Measurements from ENCODE around the gene PRKD2. TPM values are rescaled to one million over a fixed set of nuclear protein-coding genes. Genes with fewer than 3 reads are reported as not detected.

Gene PRKD2
- total and polyA plus RNA-seq, 10 of the 15 experiments (the other 5 are each of a cell fraction or from before 2014, with no cell fraction given): 2.3 to 98.8 (median 32.9) TPM

DNA sequence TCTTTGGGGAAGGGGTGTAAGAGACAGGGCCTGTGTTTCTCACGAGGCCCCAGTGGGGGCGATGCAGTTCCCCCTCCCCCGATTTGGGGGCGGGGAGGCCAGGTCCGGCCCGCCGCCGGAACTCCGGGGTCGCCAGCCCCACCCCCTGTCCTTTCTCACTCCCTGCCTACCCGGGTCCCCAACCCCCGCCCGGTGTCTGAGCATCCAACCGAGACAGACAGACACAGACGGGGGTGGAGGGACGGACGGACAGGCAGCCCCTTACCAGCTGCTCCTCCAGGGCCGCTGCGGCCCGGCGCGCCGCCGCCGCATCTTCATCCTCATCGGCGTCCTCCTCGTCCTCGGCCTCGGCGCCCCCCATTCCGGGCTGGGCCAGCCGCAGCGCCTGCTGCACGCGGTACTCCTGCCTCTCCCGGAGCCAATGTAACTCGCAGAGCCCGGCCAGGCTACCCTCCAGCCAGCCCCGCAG is 56.3 kb downstream of the PRKD2 start:
- peaks cover 3% of the 10 kb centered on the region in 2 experiments; a peak in 3 of 4 replicates for H3K27me3 ChIP-seq (replicated peaks in 1 of 2; ENCODE audit: control insufficient read depth in 2 of 2, insufficient read depth in 2 of 2, low read length in 1 of 2)
- H3K79me2 ChIP-seq (ENCODE audit: control insufficient read depth, insufficient read depth, low read length): no peaks in the 10 kb centered on the region
- DNase-seq (ENCODE audit: low read depth, low spot score) (no peak), FAIRE-seq (no peak), ATAC-seq (peak; percentile 29)
- SMC1A ChIA-PET (ENCODE audit: uncharacterized antibody, unreplicated experiment): interaction anchor here (0.9 to 7.7 kb wide), 10 partner anchors 8 to 313 kb away, joined by 3 to 286 read pairs (median 9); partner anchors contain the start of genes CALM3 and PTGIR
- H3K9ac ChIP-seq (ENCODE audit: control insufficient read depth, insufficient read depth, low read length): 0 out of 2 replicates have a peak overlapping the region, but pooled peaks have one; percentile 29
- CTCF ChIA-PET: interaction anchor here (0.6 to 11.5 kb wide), 20 partner anchors 8 to 314 kb away, joined by 3 to 434 read pairs (median 12); partner anchors contain the start of genes CALM3 and PPP5C
- POLR2A ChIA-PET: interaction anchor here (0.5 to 2.1 kb wide), 6 partner anchors 8 to 198 kb away, joined by 3 to 30 read pairs (median 8); partner anchors contain the start of gene PTGIR
- intact Hi-C loops (cut with micrococcal nuclease; ENCODE audit: unreplicated experiment) (no loop called here), in situ Hi-C loops (cut with MboI) (loop anchor here (5.0 kb wide), 1 partner anchor 48 kb away; no protein-coding TSS in a partner anchor)
- no peaks in the 10 kb centered on the region for H3K36me3 ChIP-seq (ENCODE audit: control insufficient read depth in 2 of 2, insufficient read depth in 2 of 2, low read length in 1 of 2)
- peak overlapping the region; percentile 22; the same call in 1 of the 2 replicates for H2AFZ ChIP-seq (ENCODE audit: control insufficient read depth, low read depth, low read length)
- H3K27ac ChIP-seq (ENCODE audit: control insufficient read depth, insufficient read depth): no peak overlapping the region
- no peaks in the 10 kb centered on the region for H4K20me1 ChIP-seq (ENCODE audit: control insufficient read depth, insufficient read depth)
- RAD21 ChIA-PET (ENCODE audit: unreplicated experiment): interaction anchor here (0.6 to 4.4 kb wide), 19 partner anchors 8 to 144 kb away, joined by 3 to 245 read pairs (median 11); partner anchors contain the start of genes CALM3, PRKD2 and PTGIR
- peak overlapping the region; percentile 52; the same call in 1 of the 2 replicates for H3K4me3 ChIP-seq
- peak overlapping the region; percentile 94 for H3K4me2 ChIP-seq (ENCODE audit: control insufficient read depth, insufficient read depth)
- peaks cover 22% of the 10 kb centered on the region for H3K4me1 ChIP-seq (ENCODE audit: control insufficient read depth, insufficient read depth, low read length)
- WGBS (ENCODE audit: insufficient coverage, insufficient replicate concordance, low lambda C conversion rate, missing lambda C conversion rate): 0% methylated on average over 38 of the region's 40 CpGs
- no peaks in the 10 kb centered on the region for H3K9me3 ChIP-seq (replicated peaks; ENCODE audit: control insufficient read depth, insufficient read depth, low read length)
- BruUV-seq (replicated peaks): no TSS peak
- TF ChIP-seq NRF1 (conservative IDR thresholded peaks at IDR 0.05; ENCODE audit: low read depth, low read length) (no peak), ZNF592 (IDR thresholded peaks at IDR 0.05) (no peak), PRDM15 (CRISPR knock-in tag; IDR thresholded peaks at IDR 0.05) (0 out of 2 replicates have a peak, but pooled peaks have one; percentile 21), RFX5 (IDR thresholded peaks at IDR 0.05; ENCODE audit: low read depth, low read length) (no peak), NR2F1 (conservative IDR thresholded peaks at IDR 0.05) (0 out of 2 replicates have a peak, but pooled peaks have one; percentile 12), EED (IDR thresholded peaks at IDR 0.05; ENCODE audit: low read depth) (no peak), RUNX3 (IDR thresholded peaks at IDR 0.05; ENCODE audit: low read length) (no peak; the same call in 1 of the 2 replicates), RAD21 (IDR thresholded peaks at IDR 0.05; ENCODE audit: insufficient read depth, low read depth, low read length) (no peak), ZBED1 (IDR thresholded peaks at IDR 0.05; ENCODE audit: borderline replicate concordance) (no peak), NR2C1 (IDR thresholded peaks at IDR 0.05) (no peak)
- TF ChIP-seq, protein P1, sequence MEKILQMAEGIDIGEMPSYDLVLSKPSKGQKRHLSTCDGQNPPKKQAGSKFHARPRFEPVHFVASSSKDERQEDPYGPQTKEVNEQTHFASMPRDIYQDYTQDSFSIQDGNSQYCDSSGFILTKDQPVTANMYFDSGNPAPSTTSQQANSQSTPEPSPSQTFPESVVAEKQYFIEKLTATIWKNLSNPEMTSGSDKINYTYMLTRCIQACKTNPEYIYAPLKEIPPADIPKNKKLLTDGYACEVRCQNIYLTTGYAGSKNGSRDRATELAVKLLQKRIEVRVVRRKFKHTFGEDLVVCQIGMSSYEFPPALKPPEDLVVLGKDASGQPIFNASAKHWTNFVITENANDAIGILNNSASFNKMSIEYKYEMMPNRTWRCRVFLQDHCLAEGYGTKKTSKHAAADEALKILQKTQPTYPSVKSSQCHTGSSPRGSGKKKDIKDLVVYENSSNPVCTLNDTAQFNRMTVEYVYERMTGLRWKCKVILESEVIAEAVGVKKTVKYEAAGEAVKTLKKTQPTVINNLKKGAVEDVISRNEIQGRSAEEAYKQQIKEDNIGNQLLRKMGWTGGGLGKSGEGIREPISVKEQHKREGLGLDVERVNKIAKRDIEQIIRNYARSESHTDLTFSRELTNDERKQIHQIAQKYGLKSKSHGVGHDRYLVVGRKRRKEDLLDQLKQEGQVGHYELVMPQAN (conservative IDR thresholded peaks at IDR 0.05): 0 out of 2 replicates have a peak, but pooled peaks have one; percentile 51
- TF ChIP-seq, protein P2, sequence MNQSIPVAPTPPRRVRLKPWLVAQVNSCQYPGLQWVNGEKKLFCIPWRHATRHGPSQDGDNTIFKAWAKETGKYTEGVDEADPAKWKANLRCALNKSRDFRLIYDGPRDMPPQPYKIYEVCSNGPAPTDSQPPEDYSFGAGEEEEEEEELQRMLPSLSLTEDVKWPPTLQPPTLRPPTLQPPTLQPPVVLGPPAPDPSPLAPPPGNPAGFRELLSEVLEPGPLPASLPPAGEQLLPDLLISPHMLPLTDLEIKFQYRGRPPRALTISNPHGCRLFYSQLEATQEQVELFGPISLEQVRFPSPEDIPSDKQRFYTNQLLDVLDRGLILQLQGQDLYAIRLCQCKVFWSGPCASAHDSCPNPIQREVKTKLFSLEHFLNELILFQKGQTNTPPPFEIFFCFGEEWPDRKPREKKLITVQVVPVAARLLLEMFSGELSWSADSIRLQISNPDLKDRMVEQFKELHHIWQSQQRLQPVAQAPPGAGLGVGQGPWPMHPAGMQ (IDR thresholded peaks at IDR 0.05; ENCODE audit: borderline replicate concordance): no peak

Data from GM12878 (cell line).